ENCODE results near the gene CYP1A1.

The CYP1A1 gene

DNA sequence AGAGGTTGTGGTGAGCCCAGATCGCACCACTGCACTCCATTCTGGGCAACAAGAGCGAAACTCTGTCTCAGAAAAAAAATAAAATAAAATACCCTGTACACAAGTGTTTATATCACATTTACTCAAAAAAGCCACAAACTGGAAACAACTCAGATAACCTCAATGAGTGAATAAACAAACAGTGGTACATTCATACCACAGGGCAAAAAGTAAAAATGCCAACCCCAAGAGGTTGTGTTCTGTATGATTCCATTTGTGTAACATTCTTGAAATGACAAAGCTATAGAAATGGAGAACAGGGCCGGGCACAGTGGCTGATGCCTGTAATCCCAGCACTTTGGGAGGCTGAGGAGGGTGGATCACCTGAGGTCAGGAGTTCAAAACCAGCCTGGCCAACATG is 42.4 kb downstream of the CYP1A1 start:
- no peak for DNase-seq

DNA sequence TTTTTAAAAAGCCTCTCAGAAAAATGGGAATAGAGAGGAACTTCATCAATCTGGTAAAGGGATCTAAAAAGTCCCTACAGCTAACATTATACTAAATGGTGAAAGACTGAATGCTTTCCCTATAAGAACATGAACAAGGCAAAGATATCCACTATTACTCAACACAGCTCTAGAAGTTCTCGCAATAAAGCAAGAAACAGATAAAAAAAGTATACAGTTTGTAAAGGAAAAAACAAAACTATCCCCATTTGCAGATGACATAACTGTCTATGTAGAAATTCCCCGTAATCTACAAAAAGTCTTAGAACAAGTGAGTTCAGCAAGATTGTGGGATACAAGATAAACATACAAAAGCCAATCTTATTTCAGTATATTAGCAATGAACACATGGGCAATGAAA is 44.9 kb downstream of the CYP1A1 start:
- no peak for DNase-seq

DNA sequence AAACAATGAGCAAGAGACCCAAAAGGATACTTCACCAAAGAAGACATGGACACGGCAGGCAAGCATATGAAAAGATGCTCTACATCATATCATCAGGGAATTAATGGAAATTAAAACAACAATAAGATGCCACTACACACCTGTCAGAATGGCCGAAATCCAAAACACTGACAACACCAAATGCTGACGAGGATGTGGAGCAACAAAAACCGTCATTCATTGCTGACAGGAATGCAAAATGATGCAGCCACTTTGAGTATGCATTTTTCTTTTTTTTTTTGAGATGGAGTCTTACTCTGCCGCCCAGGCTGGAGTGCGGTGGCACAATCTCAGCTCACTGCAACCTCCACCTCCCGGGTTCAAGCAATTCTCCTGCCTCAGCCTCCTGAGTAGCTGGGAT is 48.5 kb downstream of the CYP1A1 start:
- DNase-seq, result no peak

DNA sequence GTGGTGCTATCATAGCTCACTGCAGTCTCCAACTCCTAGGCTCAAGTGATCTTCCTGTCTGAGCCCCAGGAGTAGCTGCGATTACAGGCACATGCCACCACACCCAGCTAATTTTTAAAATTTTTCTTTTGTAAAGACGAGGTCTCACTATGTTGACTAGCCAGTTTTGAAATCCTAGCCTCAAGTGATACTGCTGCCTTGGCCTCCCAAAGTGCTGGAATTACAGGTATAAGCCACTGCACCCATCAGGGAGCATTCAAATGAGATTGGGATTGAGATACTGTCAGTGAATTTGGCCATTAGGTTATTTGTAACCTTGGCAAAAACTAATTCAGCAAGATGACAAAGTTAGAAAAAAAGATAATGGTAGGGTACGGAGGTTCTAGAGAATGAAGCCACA is 51.2 kb downstream of the CYP1A1 start:
- no peak for DNase-seq

DNA sequence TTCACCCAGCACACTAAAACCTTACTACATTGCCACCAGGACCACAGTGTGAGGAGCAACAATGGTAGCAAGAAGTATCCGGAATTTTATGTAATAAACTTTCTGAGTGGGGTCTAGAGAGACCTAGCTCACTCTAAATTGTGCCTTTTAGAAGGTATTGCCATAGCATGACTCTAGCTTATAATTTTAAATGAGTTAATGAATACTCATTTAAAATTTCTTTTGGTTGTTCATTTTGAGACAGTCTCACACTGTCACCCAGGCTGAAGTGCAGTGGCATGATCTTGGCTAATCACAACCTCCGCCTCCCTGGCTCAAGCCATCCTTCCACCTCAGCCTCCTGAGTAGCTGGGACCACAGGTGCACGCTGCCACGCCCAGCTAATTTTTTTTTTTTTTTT is 55.7 kb downstream of the CYP1A1 start:
- no peak for DNase-seq

All from activated effector memory CD4-positive, alpha-beta T cell treated with Interleukin-2 at 50 U/mL for 16 hours (primary cell).